NOMO-1 treated with DMSO at 0.1 percent for 48 hours (cell line): Measurements from ENCODE around the gene MOSPD3.

Source experiments
- DNase-seq: peaks from one replicate; lab custom pipeline; 2025; ENCODE audit not compliant: unreplicated experiment; lab: John Stamatoyannopoulos, UW

MOSPD3 gene

GRCh38 chr7:100575206-100575631 is 37.1 kb upstream of the MOSPD3 start:
- DNase-seq: no peak

GRCh38 chr7:100575746-100576383 is 36.5 kb upstream of the MOSPD3 start:
- no peak for DNase-seq

- DNase-seq: no peak
Observed at GRCh38 chr7:100576384-100576993, 35.9 kb upstream of the MOSPD3 start.

- no peak for DNase-seq
Observed at GRCh38 chr7:100577103-100577502, 35.2 kb upstream of the MOSPD3 start.

- DNase-seq: no peak
Observed at GRCh38 chr7:100577507-100577906, 34.8 kb upstream of the MOSPD3 start.

GRCh38 chr7:100578246-100579183 is 33.8 kb upstream of the MOSPD3 start:
- no peak for DNase-seq

GRCh38 chr7:100580466-100581283 is 31.7 kb upstream of the MOSPD3 start:
- DNase-seq: no peak

GRCh38 chr7:100582041-100582579 is 30.2 kb upstream of the MOSPD3 start:
- no peak for DNase-seq

GRCh38 chr7:100582650-100583049 is 29.7 kb upstream of the MOSPD3 start:
- no peak for DNase-seq

GRCh38 chr7:100583132-100584053 is 28.9 kb upstream of the MOSPD3 start:
- peak; percentile 98 for DNase-seq

- peak; percentile 97 for DNase-seq
Observed at GRCh38 chr7:100584054-100584682, 28.2 kb upstream of the MOSPD3 start.

GRCh38 chr7:100584683-100585510 is 27.4 kb upstream of the MOSPD3 start:
- DNase-seq: peak; percentile 35

GRCh38 chr7:100585511-100586265 is 26.7 kb upstream of the MOSPD3 start, which contains the start of gene LRCH4:
Gene LRCH4 (minus strand): TSS chr7:100586129. CDS start chr7:100586100, 29 bp downstream.
- DNase-seq: peak; percentile 35

GRCh38 chr7:100586266-100587025 is 25.9 kb upstream of the MOSPD3 start, which contains the start of gene FBXO24:
Gene FBXO24 (plus strand): TSS chr7:100586328. CDS start chr7:100586626, 298 bp downstream.
- DNase-seq: peak; percentile 100

- DNase-seq: peak; percentile 40
Observed at GRCh38 chr7:100588438-100588837, 23.9 kb upstream of the MOSPD3 start.

- no peak for DNase-seq
Observed at GRCh38 chr7:100589341-100589947, 22.9 kb upstream of the MOSPD3 start.
